Stimulated activated CD4-positive, alpha-beta T cell treated with anti-CD3 and anti-CD28 coated beads, Interleukin-2, amount 100 ng/mL, for 4 hours (primary cell): ENCODE data around the gene MORN4.
"Not testable (repeated sequence)": the region's sequence is repeated elsewhere in the genome, so short reads cannot be mapped to it uniquely, and the experiment has no call there.

Source experiments
- DNase-seq: peaks from one replicate; pipeline ENCODE4 v3.0.0-alpha.2; 2020; ENCODE audit warnings: low read depth

MORN4 gene

DNA sequence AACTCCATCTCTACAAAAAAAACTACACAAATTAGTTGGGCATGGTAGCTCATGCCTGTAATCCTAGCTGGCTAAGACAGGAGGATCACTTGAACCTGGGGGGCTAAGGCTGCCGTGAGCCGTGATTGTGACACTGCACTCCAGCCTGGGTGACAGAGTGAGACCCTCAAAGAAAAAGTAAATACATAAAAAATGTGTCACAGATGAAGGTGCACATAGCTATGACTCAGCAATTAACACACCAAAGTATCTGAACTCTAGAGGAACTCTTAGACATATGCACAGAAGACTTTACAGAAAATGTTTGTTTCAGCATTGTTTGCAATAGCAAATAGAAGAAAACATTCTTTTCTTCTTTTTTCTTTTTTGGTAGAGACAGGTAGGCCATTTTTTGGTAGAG lies 35.5 kb downstream of the MORN4 start:
- no peak for DNase-seq

DNA sequence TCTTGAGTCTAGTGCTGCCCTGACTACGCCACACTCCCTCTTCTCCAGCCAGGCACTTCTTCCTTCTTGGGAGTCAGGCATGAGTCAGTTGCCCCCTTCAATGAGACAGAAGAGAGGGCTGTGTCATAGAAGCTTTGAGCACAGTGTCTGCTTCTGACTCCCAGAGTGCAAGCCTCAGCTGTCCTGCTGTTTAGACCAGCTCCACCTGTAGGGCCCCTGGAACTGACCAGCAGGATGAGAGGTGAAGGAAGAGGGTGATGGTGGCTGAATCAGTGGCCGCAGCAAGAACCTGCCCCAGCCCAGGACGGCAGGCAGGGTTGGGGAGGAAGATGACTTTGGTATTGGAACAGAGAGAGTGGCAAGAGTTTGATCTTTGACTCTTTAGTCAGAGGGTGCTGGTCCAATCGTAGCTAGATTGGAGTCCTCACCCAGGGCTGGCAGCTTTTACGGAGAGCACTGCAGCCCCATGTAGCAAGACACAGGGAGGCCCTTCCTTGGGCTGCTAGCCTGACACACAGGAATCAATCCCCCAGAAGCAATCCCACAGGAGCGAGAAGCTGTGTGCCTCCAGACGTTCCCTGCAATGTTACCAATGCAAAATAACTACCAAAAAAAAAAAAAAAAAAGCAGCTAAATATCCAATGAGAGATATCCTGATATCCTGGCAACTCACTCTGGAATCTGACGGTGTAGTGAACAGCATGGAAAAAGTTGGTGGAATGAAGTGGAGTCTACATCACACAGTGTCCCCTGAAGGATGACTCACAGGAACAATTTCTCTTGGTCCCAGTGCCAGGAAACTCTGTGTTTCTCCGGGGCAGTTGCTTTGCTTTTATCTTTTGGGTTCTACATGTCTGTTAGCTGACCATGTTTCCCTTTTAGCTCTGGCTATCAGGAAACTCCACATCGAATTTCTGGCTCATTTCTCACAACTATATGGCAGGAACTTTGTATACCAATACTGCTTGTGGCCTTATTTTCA lies 36.9 kb downstream of the MORN4 start:
- no peak for DNase-seq

DNA sequence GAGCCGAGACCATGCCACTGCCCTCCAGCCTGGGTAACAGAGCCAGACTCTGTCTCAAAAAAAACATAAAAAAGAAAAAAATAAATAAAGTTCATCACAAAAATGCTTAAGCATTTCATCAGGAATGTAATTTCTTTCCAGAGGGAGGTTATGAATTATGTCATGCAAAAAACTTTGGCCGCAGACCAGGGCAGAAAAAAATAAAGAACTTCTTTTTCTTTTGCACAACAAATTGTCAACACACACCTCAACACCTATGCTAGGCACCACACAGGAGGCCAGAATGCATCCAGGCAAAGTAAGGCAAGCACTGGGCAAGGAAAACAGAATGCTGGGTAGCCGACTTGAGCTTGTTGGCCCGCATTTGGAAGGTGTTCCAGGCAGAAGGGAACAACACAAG lies 39.9 kb downstream of the MORN4 start:
- no peak for DNase-seq

DNA sequence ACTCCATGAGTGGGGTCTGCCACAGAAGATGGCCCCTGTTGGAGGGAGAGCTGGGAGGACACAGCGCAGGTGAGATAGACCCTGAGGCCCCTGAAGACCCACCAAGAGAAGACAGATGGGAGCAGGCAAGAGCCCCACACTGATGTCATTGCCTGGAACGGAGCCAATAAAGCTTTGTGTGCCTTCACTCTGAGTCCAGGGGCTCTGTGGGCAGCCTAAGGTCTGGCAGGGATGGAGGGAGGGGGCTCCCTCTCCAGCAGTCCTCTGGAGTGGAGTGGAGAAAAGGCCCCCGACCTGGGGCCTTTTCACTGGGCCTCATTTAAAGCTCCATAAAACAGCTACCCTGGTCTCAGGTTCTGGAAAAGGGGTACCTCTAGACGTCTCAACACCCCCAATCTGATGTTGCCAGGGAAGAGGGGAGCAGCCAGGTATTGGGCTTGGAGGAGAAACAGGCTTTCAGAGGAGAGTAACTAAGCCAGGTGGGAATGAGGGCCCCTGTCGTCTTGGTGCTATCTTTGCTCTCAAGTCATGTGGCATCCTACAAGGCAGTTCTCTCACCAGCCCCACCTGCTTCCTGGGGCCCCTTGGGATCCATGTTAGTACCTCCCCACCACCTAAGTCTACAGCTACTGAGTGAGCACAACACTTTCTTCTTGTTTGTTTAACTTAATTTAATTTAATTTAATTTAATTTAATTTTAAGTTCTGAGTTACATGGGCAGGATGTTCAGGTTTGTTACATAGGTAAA lies 42.4 kb downstream of the MORN4 start:
- DNase-seq = no peak

DNA sequence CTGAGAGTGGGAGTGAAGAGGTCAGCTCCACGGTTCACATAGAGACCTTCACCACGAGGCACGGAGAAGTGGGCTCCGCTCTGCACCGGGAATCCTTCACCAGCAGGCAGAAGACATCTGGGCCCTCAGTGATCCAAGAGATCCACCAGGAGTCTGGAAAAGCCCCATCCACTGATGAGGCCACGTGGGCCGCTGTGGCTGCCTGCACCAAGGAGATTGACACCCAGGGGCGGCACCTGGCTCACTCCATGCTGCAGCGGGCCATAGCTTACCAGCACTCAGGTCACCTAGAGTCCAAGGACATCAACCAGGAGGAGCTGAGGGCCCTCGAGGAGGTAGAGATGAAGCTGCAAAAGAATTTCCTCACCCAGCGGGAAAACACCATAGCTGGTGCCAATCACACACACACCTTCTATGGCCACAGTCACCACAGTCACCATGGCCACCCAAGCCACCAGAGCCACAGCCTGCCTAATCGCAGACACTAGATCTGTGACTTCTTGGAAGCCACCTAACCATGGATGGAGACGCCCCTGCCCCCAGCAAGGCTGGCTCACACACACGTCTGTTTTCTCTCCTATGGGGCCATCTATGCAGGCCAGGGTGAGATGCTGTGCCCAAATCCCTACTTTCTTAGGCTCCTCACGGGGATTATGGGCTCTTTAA lies 43.1 kb downstream of the MORN4 start:
- DNase-seq = no peak

DNA sequence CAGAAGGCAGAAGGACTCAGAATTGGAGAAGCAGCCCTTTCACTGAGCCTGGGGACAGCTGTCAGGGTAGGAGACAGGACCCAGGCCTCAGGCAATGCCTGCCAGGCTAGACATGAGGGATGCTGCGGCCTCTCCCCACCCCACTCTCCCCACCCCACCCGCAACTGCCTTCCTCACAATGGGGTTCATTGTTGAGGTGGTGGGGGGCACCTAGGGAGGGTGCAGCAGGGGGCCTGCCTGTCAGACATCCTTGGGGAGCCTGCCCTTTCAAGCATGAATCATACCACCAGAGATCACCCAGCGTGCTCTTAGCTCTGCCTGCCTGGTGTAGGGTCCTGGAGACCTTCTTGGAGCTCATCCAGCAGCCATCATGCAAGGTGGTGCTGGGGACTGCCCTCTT lies 43.8 kb downstream of the MORN4 start, which contains the start of gene C10orf62:
C10orf62 (plus strand) TSS at position 243 of the 400 bp plus-strand sequence. CDS start 177 bp downstream, outside the sequence.
- no peak for DNase-seq

DNA sequence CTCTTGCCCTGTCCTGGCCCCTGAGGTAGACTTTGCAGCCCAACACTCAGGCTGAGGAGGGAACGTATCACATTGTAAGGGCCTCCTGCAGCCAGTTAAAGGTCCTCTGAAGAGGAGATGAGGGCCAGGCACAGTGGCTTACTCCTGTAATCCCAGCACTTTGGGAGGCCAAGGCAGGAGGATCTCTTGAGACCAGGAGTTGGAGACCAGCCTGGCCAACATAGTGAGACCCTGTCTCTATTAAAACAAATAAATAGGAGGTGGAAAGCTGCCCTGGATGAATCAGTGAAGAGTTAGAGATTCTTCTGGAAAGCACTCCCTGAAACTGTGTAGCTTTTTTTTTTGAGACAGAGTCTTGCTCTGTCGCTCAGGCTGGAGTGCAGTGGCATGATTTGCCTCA lies 46.1 kb downstream of the MORN4 start:
- DNase-seq = no peak

DNA sequence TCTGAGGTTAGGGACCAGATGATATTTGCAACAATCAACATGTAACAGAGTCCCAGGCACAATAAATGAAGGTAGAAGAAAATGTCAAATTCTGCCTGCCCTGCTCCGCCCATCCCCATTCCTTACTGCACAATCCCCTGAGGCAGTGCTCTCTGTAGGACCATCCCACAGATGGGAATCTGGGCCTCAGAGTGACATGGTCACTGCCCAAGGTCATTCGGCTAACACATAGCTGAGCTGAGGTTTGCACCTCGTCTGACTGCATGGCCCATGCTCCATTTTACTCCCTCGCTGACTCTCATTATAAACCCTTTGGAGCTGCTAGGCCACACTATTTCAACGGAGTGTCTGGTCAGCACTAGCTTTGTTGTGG lies 47.9 kb downstream of the MORN4 start:
- DNase-seq = no peak

DNA sequence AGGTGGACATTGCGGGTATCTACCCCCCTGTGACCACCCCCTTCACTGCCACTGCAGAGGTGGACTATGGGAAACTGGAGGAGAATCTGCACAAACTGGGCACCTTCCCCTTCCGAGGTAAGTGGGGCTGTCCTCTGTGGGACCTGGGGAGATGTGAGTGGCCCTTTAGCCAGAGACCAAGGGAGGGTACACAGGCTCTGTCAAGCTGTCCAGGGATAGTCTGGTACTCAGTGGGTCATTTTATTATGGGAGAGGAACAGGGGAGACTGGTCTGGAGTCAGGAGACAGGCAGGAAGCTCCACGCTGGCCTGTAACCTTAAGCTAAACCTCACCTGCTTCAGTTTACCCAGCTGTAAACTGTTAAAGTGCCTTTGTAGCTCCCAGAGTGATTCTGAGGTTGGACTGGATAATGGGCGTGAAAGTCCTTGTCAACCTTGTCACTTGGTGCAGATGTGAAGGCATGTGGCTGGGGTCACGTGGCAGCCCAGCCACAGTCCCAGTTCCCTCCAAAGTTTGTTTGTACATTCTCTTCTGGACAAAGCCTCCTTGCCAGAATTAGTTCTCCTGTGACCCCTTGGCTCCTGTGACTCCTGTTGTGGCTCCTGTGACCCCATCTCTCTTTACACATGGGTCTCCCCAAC lies 48.4 kb downstream of the MORN4 start:
- DNase-seq = no peak

DNA sequence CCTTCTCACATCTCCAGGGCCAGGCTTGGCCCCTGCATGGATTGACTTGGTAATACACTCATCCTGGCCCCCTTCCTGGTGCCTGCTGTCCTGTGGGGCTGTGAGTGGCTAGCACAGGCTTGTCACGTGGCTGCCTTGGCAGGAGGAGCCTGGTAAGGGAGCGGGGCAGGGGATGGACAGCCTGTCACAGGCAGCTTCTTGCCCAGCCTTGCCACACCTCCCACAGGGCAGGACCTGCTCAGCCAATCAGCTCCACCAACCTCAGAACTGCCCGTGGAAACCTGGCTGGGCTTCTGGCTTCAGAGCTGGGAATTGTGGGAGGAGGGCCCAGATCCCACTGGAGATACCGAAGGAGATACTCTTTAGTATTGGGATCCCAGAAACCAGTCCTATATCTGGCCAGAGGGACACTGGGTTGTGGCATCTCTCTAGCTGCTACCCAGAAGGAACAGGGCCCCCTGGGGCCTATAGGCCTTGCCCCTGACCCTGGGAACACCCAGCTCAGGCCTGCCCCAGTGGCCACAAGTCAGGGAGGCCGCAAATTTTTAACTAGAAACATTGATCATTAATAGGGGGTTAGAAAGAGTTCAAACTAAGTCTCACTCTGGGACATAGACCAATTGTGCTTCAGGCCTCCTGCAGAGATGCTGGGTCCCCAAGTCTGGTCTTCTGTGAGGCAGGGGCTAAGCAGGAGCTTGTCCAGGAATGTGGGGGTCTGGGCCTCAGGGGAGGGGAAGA lies 49.1 kb downstream of the MORN4 start, which contains the start of gene HOGA1:
HOGA1 (plus strand) TSS at position 330 of the 738 bp plus-strand sequence; CDS start at position 645, 315 bp downstream.
- no peak for DNase-seq

DNA sequence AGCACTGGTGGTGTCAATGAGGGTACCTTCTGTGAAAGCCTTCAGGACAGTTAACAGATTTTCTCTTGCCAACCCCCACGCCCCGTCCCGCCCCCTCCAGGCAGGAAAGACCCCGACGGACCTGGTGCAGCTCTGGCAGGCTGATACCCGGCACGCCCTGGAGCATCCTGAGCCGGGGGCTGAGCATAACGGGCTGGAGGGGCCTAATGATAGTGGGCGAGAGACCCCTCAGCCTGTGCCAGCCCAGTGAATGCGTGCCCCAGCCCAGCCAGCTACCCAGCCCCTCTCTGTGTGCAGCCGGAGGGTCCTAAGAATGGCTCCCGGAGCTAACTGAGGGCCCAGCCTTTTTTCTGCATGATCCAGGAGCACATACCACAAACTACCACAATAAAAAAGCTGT lies 49.8 kb downstream of the MORN4 start:
- DNase-seq = no peak

DNA sequence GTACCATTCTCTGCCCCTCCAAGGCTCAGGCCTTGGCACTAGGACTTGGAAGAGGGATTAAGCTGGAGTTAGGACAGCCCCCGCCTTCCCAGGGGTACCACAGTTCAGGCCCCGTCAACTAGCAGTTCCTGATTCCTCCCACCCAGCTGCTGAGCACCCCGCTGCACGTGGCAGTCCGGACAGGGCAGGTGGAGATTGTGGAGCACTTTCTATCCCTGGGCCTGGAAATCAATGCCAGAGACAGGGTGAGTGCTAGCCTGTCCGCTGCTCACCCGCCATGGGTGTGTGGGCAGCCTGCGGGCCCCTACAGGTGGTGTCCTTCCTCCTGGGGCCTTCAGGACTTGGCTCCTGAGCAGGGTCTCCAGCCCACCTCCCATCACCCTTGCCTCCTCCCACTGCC lies 51.1 kb downstream of the MORN4 start:
- no peak for DNase-seq

DNA sequence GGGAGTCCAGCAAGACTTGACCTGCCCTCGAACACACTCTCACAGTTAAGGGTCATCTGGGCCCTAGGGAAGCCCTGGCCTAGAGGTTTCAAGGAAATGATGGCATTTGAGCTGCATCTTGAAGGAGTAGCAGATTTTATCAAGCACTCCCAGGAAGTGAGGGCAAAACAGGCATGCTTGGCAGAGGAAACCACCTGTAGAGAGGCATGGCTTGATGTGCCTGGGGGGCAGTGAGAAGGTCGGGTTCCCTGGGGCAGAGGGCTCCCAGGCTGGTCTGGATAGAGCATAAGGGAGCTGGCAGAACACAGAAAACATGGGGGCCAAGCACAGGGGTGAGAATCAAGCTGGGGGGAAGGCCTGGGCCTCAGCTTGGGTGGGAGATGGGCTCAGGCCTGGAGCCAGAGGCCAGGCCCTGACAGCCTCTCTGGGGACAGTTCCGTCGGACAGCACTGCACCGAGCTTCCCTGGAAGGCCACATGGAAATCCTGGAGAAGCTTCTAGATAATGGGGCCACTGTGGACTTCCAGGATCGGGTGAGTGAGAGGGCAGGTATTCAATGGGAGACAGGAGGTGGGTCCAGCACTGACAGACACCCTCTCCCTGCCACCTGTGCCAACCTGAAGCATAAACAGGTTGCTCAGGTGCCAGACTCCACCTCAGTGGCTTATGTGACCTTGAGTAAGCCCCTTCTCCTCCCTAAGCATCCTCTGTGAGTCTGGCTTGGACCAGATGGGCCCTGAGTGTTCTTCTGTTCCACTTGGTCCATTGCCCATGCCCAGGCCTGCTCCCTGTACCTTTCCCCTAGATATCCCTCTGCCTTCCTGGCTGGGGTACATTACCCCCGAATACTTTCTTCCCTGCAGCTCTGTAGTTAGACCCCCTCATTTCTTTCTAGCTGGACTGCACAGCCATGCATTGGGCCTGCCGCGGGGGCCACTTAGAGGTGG lies 52.6 kb downstream of the MORN4 start:
- DNase-seq = no peak

DNA sequence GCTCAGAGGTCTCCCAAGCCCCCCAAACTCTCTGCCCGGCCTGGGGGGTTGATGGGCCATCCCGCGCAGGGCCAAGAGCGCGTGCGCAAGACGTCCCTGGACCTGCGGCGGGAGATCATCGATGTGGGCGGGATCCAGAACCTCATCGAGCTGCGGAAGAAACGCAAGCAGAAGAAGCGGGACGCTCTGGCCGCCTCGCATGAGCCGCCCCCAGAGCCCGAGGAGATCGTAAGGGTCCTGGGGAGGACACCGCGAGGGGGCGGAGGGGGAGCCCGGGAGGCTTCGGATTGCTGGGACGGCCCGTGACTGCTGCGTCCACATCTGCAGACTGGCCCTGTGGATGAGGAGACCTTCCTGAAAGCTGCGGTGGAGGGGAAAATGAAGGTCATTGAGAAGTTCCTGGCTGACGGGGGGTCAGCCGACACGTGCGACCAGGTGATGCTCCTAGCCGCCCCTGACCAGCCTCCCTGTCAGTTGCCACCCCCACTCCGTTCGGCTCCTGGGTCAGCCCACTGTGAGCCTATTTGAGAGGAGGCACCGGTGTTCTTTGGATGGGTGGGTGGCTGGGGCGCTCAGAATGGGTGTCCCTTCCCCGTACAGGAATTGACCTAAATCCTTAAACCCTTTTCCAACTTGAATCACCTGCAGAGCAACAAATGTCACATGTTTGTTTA lies 55.0 kb downstream of the MORN4 start:
- DNase-seq = no peak

DNA sequence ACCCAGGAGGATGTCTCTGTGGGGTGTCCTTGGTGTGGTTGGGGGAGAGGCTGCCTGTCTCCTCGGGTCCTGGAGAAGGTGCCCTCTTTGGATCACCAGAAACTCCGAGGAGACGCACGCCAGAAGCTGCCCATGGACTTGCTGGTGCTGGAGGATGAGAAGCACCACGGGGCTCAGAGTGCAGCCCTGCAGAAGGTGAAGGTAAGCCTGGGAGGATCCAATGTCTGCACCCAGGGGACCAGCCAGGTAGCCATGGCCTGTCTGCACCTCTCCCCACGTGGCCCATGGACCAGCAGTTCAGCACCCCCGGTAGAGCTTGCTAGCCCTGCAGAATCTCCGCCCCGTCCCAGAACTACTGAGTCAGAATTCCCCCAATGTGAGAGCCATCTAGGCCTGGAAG lies 55.6 kb downstream of the MORN4 start:
- no peak for DNase-seq

DNA sequence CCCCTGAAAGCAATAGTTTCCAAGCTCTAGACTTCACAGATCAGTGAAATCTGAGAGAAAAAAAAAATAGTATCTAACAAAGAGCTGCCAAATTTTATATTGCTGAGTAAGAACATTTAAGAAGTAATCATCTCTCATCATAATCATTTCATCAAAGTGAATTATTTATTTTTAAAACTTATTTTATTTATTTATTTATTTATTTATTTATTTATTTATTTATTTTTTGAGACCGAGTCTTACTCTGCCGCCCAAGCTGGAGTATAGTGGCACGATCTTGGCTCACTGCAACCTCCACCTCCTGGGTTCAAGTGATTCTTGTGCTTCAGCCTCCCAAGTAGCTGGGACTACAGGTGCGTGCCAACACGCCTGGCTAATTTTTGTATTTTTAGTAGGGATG lies 56.8 kb downstream of the MORN4 start:
- not testable (repeated sequence) for DNase-seq

DNA sequence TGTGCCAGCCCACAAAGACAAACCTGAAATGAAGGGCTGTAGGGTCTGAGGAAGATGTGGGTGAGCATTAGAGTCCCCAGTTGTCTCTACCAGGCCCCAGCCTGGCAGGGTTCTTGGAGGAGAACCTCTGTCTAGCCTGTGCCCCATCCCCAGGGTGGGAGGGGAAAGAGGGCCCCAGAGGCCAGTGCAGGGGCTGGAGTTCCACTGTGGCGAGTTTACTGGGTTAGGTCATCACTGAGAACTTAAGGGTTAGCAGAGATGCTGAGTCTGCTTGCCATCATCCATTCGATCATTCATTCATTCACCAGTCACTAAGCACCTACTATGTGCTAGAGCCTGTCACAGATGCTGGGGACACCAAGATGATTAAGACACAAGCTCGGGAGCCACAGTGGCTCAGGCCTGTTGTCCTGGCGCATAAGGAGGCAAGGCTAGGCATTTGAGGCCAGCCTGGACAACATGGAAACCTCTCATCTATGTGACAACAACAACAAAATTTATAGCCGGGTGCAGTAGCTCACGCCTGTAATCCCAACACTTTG lies 58.1 kb downstream of the MORN4 start:
- no peak for DNase-seq

DNA sequence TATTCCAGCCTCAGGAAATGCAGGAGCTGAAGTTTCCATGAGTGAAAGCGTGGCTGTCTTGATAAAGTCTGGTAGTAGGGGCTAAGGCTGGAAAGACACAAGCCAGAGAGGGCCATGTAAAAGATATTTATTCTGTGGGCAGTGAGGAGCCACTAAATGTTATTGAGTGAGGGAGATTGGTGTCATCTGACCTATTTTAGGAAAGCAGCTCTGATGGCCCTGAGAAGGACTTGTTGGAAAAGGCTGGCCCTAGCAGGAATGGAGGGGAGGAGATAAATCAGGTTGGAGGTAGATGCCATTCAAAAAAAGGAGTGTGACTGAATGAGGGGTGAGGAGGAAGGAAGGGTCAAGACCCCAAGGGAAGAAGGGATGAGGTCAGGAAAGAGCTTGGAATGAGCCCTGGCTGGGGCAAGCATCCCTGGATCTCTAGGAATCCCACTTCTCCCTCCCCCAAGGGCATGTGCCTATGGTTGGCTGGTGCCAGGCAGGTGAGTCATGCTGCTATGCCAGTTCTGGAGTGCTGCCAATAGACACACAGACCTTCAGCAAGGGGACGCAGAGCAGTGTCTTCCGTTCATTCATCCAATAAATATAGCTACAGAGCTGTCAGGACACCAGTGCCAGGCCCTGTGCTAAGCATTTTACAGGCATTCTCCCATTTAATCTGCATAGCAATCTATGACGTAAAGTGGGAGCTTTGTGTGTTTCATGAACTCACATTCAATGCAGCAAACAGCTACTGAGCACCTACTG lies 58.8 kb downstream of the MORN4 start:
- DNase-seq = no peak
